Testis (tissue), 2 donors: ENCODE results near the gene GID8.

ENCODE experiments used
- POLR2A ChIP-seq: fragments of 450-650 bp; IDR thresholded peaks from one replicate; pipeline ENCODE4 v1.6.1; 2017; ENCODE audit warnings: antibody characterized with exemption, mild to moderate bottlenecking, moderate library complexity
- TF ChIP-seq, protein P1 (sequence below), 3 experiments: fragments of 450-650 bp in 2 of 3; fragments of 200-600 bp in 1 of 3; sonication (generic) in 1 of 3; IDR thresholded peaks; one replicate each; pipeline ENCODE4 v1.5.1; 2016 to 2019; ENCODE audit warnings: antibody characterized with exemption in 3 of 3, mild to moderate bottlenecking in 2 of 3, moderate library complexity in 1 of 3

DNA sequence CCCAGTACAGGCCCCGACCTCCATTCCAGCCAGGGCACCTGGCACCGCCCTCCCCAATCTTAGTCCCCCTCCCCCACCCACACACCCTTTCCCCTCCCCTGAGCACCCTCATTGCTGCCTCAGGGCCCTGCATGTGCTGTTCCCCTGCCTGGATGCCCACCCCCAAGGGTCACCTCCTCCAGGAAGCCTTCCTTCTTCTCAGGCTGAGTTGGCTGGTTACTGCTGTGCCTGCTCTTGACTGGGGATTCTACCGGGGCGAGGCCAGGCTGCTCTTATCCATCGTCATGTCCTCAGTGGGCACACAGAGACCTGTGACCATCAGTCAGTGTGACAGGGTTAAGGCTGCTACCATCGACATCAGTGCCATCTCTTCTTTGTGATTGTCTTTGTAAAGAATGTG is 45.3 kb downstream of the GID8 start:
- TF ChIP-seq, protein P1, sequence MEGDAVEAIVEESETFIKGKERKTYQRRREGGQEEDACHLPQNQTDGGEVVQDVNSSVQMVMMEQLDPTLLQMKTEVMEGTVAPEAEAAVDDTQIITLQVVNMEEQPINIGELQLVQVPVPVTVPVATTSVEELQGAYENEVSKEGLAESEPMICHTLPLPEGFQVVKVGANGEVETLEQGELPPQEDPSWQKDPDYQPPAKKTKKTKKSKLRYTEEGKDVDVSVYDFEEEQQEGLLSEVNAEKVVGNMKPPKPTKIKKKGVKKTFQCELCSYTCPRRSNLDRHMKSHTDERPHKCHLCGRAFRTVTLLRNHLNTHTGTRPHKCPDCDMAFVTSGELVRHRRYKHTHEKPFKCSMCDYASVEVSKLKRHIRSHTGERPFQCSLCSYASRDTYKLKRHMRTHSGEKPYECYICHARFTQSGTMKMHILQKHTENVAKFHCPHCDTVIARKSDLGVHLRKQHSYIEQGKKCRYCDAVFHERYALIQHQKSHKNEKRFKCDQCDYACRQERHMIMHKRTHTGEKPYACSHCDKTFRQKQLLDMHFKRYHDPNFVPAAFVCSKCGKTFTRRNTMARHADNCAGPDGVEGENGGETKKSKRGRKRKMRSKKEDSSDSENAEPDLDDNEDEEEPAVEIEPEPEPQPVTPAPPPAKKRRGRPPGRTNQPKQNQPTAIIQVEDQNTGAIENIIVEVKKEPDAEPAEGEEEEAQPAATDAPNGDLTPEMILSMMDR (IDR thresholded peaks at IDR 0.05), result no peak
- TF ChIP-seq POLR2A, result no peak
